ENCODE results near the gene SAMD15. TPM values are rescaled to one million over a fixed set of nuclear protein-coding genes. Genes with fewer than 3 reads are reported as not detected.

Gene SAMD15
- total and polyA plus RNA-seq, 2 donors (not counting 3 experiments of a cell fraction or from before 2014, with no cell fraction given): 0.10 to 1.1 TPM

- H4K20me1 ChIP-seq (replicated peaks; ENCODE audit: control insufficient read depth, extremely low read depth, insufficient read depth, low read length): no peaks in the 10 kb centered on the region
- H3K27me3 ChIP-seq (ENCODE audit: control insufficient read depth in 2 of 2, insufficient read depth in 2 of 2, low read length in 2 of 2): no peaks in the 10 kb centered on the region
- intact Hi-C loops (cut with micrococcal nuclease) (no loop called here), dilution Hi-C loops (cut with MboI; ENCODE audit: extremely low pct_ligation_motif_present, low sequenced_read_pairs) (no loop called here)
- no peak overlapping the region for H3K4me3 ChIP-seq (replicated peaks in 1 of 3; ENCODE audit: insufficient read depth in 1 of 3, low read depth in 1 of 3, low read length in 3 of 3)
- H3K4me2 ChIP-seq (ENCODE audit: insufficient read depth, low read length): no peak overlapping the region
- ChIA-PET CTCF (interaction anchor here (0.5 kb wide), 1 partner anchor 28 kb away, joined by 3 read pairs; no protein-coding TSS in a partner anchor), POLR2A (no interaction called here)
- no peak overlapping the region for H3K27ac ChIP-seq (ENCODE audit: insufficient read depth, low read depth, low read length)
- no peak overlapping the region for H2AFZ ChIP-seq (ENCODE audit: low read depth, low read length)
- no peaks in the 10 kb centered on the region for H3K4me1 ChIP-seq (ENCODE audit: control insufficient read depth, extremely low read depth, insufficient read depth, low read length)
- TF ChIP-seq POLR2A (IDR thresholded peaks at IDR 0.05; ENCODE audit: low read depth, low read length) (no peak), EZH2 (IDR thresholded peaks at IDR 0.05; ENCODE audit: borderline replicate concordance, low read depth, low read length, severe bottlenecking) (no peak), JUN (IDR thresholded peaks at IDR 0.05; ENCODE audit: borderline replicate concordance, insufficient read depth, insufficient read length, low read depth) (no peak), MAX (IDR thresholded peaks at IDR 0.05; ENCODE audit: insufficient read depth, insufficient read length) (no peak), GATA2 (IDR thresholded peaks at IDR 0.05; ENCODE audit: insufficient read depth, insufficient read length, low read depth, low read length) (no peak), CTCF (IDR thresholded peaks at IDR 0.05; ENCODE audit: extremely low read depth in 1 of 2, insufficient read depth in 1 of 2, low read depth in 1 of 2, low read length in 2 of 2) (no peak), FOS (IDR thresholded peaks at IDR 0.05; ENCODE audit: borderline replicate concordance, insufficient read depth, low read length) (no peak), POLR2AphosphoS5 (IDR thresholded peaks at IDR 0.05; ENCODE audit: insufficient read depth, low read depth, low read length) (no peak), MYC (IDR thresholded peaks at IDR 0.05; ENCODE audit: low read depth, low read length) (no peak)
- FAIRE-seq: no peak
- BruUV-seq (replicated peaks): no TSS peak
- H3K9me1 ChIP-seq (replicated peaks; ENCODE audit: control insufficient read depth, extremely low read depth, insufficient read depth, low read length): no peaks in the 10 kb centered on the region
- no peaks in the 10 kb centered on the region for H3K79me2 ChIP-seq (ENCODE audit: control insufficient read depth, insufficient read depth, low read length)
- H3K9ac ChIP-seq (replicated peaks; ENCODE audit: extremely low read depth, insufficient read depth, low read length): no peak overlapping the region
- peaks cover 7 to 39% of the 10 kb centered on the region in 2 experiments for H3K36me3 ChIP-seq (ENCODE audit: control insufficient read depth in 2 of 2, extremely low read depth in 1 of 2, insufficient read depth in 2 of 2, low read length in 2 of 2)
- H3K9me3 ChIP-seq (replicated peaks; ENCODE audit: control insufficient read depth, insufficient read depth, low read length): no peaks in the 10 kb centered on the region
- DNase-seq (ENCODE audit: low read depth, low spot score): no peak
These were observed 49.2 kb downstream of the SAMD15 start for GRCh38 chr14:77426396-77426795.

All from endothelial cell of umbilical vein (primary cell).